ENCODE results near the gene ITPR3. TPM values are rescaled to one million over a fixed set of nuclear protein-coding genes. Genes with fewer than 3 reads are reported as not detected.
A peak's percentile ranks its signal among the peaks of the same experiment; 100 is the strongest.

Gene ITPR3
- total and polyA plus RNA-seq, 2 of the 13 experiments (the other 11 are each of a cell fraction or from before 2014, with no cell fraction given): 3.8 to 21.4 TPM

DNA sequence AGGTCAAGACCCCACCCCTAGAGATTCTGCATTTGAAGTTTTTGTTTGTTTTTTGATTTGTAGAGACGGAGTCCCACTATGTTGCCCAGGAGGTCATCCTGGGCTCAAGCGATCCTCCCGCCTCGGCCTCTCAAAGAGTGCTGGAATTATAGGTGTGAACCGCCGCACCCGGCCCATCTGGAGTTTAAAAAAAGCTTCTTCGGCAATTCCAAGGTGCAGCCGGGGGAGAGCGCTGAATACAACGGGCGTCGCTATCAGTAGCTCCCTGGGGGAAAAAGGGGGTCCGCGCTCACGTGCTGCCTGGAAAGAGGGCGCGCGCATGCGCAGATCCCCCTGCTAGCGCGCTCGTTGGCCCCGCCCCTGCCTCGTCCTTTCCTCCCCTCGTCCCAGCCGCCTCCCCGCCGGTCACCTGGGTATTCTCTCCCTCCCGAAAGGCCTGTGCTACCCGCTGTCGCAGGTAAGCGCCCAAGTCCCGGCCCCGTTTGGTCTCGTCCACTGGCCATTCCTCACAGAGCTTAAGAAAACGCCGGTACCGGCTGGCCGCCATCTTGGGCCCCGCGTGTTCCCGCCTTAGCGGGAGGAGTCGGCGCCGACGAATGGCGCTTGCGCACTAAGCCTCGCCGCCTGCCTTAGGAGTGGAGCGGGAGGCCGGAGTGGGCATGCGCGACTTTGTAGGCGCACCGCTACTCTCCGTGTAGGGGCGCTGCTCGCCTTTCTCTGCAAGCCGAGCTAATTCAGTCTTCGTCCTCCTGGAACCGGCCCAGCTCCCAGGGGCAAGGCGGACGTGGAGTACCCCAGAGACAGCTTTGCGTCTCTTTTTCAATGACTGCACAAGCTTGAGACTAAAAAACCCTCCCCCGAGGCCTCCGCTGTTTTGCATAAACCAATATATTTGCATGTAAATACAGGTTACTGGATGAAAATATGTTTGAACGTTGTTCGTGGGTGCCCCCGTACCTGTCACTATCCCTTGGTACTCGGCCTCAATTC is 90.3 kb downstream of the ITPR3 start, which contains the start of gene UQCC2 (continued):
- TF ChIP-seq, protein P1, sequence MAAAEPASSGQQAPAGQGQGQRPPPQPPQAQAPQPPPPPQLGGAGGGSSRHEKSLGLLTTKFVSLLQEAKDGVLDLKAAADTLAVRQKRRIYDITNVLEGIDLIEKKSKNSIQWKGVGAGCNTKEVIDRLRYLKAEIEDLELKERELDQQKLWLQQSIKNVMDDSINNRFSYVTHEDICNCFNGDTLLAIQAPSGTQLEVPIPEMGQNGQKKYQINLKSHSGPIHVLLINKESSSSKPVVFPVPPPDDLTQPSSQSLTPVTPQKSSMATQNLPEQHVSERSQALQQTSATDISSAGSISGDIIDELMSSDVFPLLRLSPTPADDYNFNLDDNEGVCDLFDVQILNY (CRISPR knock-in tag; conservative IDR thresholded peaks at IDR 0.05): peak; percentile 90
- TF ChIP-seq RAD21 (CRISPR knock-in tag; IDR thresholded peaks at IDR 0.05) (peak; percentile 97), CEBPB (IDR thresholded peaks at IDR 0.05; ENCODE audit: borderline replicate concordance, low read depth, low read length) (no peak), ZNF460 (CRISPR knock-in tag; IDR thresholded peaks at IDR 0.05; ENCODE audit: borderline replicate concordance) (no peak), ZNF343 (CRISPR knock-in tag; IDR thresholded peaks at IDR 0.05) (peak; percentile 93), GFI1 (CRISPR knock-in tag; IDR thresholded peaks at IDR 0.05; ENCODE audit: borderline replicate concordance) (peak; percentile 84), TBX2 (CRISPR knock-in tag; IDR thresholded peaks at IDR 0.05; ENCODE audit: borderline replicate concordance) (peak; percentile 95), U2AF2 (IDR thresholded peaks at IDR 0.05; ENCODE audit: low read depth, low read length) (no peak), CBX5 (CRISPR knock-in tag; IDR thresholded peaks at IDR 0.05; ENCODE audit: borderline replicate concordance) (no peak; the same call in 1 of the 2 replicates), SOX6 (IDR thresholded peaks at IDR 0.05) (no peak), SOX6 (CRISPR knock-in tag; IDR thresholded peaks at IDR 0.05) (peak; percentile 80), ZNF570 (CRISPR knock-in tag; IDR thresholded peaks at IDR 0.05; ENCODE audit: borderline replicate concordance) (0 out of 2 replicates have a peak, but pooled peaks have one; percentile 8), ZNF30 (CRISPR knock-in tag; IDR thresholded peaks at IDR 0.05) (no peak), TOPORS (CRISPR knock-in tag; IDR thresholded peaks at IDR 0.05) (peak; percentile 89), BRCA1 (CRISPR knock-in tag; IDR thresholded peaks at IDR 0.05) (no peak), NRL (CRISPR knock-in tag; IDR thresholded peaks at IDR 0.05; ENCODE audit: borderline replicate concordance) (peak; percentile 97), ZNF660 (CRISPR knock-in tag; IDR thresholded peaks at IDR 0.05; ENCODE audit: borderline replicate concordance, low read depth) (no peak), ERF (CRISPR knock-in tag; IDR thresholded peaks at IDR 0.05) (peak; percentile 77), SMAD1 (CRISPR knock-in tag; IDR thresholded peaks at IDR 0.05; ENCODE audit: borderline replicate concordance, low read depth) (no peak), ZNF260 (CRISPR knock-in tag; IDR thresholded peaks at IDR 0.05; ENCODE audit: borderline replicate concordance, low read depth) (no peak), HDAC1 (CRISPR knock-in tag; IDR thresholded peaks at IDR 0.05) (no peak; the same call in 1 of the 2 replicates), YY1 (IDR thresholded peaks at IDR 0.05; ENCODE audit: insufficient read depth, insufficient replicate concordance, low read depth, low read length) (peak; percentile 100)
- TF ChIP-seq, protein P2, sequence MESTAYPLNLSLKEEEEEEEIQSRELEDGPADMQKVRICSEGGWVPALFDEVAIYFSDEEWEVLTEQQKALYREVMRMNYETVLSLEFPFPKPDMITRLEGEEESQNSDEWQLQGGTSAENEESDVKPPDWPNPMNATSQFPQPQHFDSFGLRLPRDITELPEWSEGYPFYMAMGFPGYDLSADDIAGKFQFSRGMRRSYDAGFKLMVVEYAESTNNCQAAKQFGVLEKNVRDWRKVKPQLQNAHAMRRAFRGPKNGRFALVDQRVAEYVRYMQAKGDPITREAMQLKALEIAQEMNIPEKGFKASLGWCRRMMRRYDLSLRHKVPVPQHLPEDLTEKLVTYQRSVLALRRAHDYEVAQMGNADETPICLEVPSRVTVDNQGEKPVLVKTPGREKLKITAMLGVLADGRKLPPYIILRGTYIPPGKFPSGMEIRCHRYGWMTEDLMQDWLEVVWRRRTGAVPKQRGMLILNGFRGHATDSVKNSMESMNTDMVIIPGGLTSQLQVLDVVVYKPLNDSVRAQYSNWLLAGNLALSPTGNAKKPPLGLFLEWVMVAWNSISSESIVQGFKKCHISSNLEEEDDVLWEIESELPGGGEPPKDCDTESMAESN (CRISPR knock-in tag; conservative IDR thresholded peaks at IDR 0.05): peak; percentile 95
- TF ChIP-seq, protein P3, sequence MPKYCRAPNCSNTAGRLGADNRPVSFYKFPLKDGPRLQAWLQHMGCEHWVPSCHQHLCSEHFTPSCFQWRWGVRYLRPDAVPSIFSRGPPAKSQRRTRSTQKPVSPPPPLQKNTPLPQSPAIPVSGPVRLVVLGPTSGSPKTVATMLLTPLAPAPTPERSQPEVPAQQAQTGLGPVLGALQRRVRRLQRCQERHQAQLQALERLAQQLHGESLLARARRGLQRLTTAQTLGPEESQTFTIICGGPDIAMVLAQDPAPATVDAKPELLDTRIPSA (CRISPR knock-in tag; IDR thresholded peaks at IDR 0.05; ENCODE audit: borderline replicate concordance): no peak; the same call in 1 of the 2 replicates
- TF ChIP-seq, protein P4, sequence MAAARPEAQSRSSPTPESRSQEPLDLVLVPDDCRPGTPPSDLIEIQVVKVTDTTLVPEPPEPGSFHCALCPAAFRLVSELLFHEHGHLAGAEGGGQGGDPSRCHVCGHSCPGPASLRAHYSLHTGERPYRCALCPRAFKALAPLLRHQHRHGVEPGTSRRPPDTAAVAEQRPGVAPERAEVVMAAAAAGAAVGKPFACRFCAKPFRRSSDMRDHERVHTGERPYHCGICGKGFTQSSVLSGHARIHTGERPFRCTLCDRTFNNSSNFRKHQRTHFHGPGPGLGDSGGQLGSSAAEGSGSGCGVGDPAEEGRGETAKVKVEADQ (CRISPR knock-in tag; IDR thresholded peaks at IDR 0.05; ENCODE audit: borderline replicate concordance): peak; percentile 94

All from HepG2 (cell line).